Epithelial cell of esophagus (primary cell): ENCODE results near the gene SH3GL3.
A peak's percentile ranks its signal among the peaks of the same experiment; 100 is the strongest.

ENCODE experiments used
- DNase-seq: peaks from one replicate; pipeline ENCODE4 v3.0.0; 2010; ENCODE audit warnings: low read depth
- H3K4me3 ChIP-seq: 2 replicates; pipeline ENCODE4 v1.5.1; 2011; ENCODE audit warnings: mild to moderate bottlenecking, low read length, control low read depth
- TF ChIP-seq, protein P1 (sequence below): IDR thresholded peaks from 2 replicates; pipeline ENCODE4 v1.5.1; 2011; ENCODE audit warnings: low read depth, mild to moderate bottlenecking, low read length, control low read depth, inconsistent platforms; ENCODE audit not compliant: insufficient read depth; ENCODE audit errors: missing control alignments

The SH3GL3 gene

GRCh38 chr15:83650831-83651230 lies 203.7 kb downstream of the SH3GL3 start:
- no peak overlapping the region for H3K4me3 ChIP-seq
- no peak for DNase-seq
- TF ChIP-seq, protein P1, sequence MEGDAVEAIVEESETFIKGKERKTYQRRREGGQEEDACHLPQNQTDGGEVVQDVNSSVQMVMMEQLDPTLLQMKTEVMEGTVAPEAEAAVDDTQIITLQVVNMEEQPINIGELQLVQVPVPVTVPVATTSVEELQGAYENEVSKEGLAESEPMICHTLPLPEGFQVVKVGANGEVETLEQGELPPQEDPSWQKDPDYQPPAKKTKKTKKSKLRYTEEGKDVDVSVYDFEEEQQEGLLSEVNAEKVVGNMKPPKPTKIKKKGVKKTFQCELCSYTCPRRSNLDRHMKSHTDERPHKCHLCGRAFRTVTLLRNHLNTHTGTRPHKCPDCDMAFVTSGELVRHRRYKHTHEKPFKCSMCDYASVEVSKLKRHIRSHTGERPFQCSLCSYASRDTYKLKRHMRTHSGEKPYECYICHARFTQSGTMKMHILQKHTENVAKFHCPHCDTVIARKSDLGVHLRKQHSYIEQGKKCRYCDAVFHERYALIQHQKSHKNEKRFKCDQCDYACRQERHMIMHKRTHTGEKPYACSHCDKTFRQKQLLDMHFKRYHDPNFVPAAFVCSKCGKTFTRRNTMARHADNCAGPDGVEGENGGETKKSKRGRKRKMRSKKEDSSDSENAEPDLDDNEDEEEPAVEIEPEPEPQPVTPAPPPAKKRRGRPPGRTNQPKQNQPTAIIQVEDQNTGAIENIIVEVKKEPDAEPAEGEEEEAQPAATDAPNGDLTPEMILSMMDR = no peak

DNA sequence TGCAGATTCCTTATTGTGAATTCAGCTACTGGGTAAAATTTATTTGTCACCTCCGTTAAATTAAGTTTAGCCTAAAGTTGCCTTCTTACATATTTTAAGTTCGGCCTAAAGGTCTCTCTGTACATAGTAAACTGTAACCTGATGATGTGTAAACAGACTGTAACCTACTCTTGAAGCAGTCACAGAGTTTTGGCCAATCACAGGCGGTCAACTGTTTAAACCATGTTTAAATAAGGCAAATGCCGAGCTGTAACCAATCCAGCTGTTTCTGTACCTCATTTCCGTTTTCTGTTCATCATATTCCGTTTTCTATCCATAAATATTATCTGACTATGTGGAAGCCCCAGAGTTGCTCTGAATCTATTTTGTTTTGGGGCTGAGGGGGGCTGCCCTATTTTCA lies 204.4 kb downstream of the SH3GL3 start:
- H3K4me3 ChIP-seq = no peak overlapping the region
- TF ChIP-seq, protein P1 = no peak
- no peak for DNase-seq

DNA sequence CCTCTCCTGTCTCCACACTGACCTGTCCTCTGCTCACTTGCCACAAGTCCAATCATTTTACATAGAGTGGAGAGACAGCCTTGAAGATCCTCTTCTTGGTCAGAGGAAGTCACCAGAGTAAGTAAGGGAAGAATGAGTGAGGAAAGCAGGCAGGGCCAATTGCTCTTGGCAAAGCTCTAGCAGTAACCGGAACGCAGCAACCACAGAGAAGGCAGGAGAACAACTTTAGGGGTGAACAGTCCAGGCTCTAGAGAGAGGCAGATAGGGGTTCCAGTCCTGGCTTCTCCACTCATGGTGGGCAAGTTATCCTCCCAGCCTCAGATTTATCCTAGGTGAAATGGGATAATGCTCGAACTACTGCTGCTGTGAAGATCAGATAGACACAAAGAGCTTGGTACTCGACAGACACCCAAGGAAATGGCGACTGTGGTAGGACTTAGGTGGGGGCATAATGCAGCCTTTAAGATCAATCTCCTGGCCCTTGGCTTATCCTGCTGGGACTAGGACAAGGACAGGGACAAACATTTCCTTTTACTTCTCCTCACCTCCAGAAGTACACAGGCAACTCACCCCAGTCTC lies 205.6 kb downstream of the SH3GL3 start:
- no peak for DNase-seq
- no peak overlapping the region for H3K4me3 ChIP-seq
- TF ChIP-seq, protein P1 = no peak

GRCh38 chr15:83653288-83653638 lies 206.1 kb downstream of the SH3GL3 start:
- no peak for DNase-seq
- TF ChIP-seq, protein P1 = no peak
- no peak overlapping the region for H3K4me3 ChIP-seq

GRCh38 chr15:83653639-83654378 lies 206.7 kb downstream of the SH3GL3 start, which contains the start of gene ADAMTSL3:
ADAMTSL3 (plus strand) TSS chr15:83654123; CDS start chr15:83655762, 1,639 bp downstream.
- H3K4me3 ChIP-seq = no peak within 1 kb of the TSS
- peak; percentile 76 for DNase-seq
- TF ChIP-seq, protein P1 = no peak

DNA sequence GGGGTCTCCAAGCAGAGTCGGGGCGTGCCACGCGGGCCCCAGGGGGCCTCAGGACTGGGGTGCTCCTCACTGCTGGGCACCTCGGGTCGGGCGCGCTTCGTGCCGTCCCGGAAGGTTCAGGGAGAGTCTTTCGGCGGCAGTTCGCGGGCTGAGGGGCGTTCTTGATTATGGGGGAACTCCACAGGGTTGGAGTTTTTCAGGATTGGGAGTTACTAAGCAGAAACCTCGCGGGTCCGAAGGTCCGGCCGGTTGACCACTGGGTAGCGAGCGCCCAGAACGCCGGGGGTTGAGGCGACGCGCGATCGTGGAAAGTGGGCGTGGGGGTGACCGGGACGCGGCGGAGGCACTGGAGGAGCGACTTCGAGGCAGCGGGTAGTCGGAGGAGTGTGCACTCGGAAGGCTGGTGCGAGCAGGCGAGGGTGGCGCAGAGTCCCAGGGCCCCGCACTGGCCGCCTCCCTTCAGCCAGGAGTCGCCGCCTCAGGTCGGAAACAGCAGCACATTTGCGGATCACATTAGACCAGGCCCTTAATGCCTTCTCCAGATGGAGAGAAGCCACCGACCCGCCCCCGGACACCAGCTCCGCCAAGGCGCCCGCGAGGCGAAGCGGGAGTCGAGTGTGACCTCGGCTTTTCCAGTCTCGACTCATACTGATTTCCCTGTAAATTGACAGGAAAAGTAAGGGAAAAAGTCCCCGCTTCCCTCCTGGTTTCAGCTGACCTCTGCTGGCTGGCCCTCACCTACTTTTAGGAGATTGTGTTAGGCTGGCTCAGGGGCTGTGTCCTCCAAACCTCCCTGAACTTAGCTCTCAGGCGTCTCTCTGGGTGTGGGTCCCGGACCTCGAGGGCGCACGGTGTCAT lies 207.5 kb downstream of the SH3GL3 start:
- TF ChIP-seq, protein P1 = no peak
- H3K4me3 ChIP-seq = no peak overlapping the region
- no peak for DNase-seq
